HepG2 (cell line): Measurements from ENCODE around the gene FKBP9.

Experiments
- KDM5A ChIP-seq: fragments of 200-600 bp; sonication (generic); IDR thresholded peaks from 2 replicates; pipeline ENCODE4 v1.7.0; 2018; ENCODE audit warnings: antibody characterized with exemption, mild to moderate bottlenecking, low read length, borderline replicate concordance
- NFE2 ChIP-seq: sonication (generic); formaldehyde crosslinking; IDR thresholded peaks from 2 replicates; pipeline ENCODE4 v1.4.0; 2020; ENCODE audit warnings: missing genetic modification reagents

DNA sequence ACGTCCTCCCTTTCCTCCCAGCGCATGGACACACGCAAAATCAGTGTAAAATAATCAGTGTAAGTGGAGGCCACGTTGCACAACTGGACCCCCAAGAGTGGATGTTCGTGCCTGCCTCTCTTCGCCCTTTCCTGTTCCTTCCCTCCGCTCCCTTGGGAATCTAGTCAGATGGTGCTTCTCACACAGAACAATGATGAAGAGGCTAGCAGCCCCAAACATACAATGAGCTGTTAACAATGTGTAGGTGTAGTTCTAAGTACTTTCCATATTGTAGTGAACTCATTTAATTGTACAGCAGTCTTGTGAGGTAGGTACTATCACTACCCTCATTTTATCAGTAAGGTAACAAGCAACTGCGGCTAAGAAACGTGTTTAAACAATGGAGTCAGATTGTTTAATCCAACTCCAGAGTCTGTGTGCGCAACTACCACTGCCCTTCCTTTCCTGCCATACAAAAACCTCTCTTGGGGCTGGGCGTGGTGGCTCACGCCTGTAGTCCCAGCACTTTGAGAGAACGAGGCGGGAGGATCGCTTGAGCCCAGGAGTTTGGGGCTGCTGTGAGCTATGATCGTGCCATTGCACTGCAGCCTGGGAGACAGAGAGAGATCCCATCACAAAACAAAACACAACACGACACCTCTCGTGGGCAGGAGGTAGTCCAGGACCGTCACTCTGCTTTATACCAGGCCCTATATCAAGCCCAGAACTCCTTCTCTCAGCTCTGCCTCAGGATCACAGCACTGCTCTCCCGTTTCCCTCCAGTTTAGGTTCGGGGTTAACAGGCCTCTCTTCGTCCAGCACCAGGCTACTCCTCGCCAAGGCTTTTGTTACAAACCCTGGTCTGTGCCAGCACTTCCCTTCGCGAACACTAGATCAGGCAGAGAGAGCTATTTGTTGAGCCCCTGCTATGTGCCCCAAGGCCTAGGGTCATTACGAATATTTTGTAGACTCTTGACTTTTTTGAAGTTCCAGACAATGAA, 1.1 kb downstream of the FKBP9 start:
- TF ChIP-seq NFE2: no peak
- no peak for TF ChIP-seq KDM5A
